Measurements from ENCODE around the gene BHMT2. TPM values are rescaled to one million over a fixed set of nuclear protein-coding genes. Genes with fewer than 3 reads are reported as not detected.

Gene BHMT2
- total RNA-seq, 1 donor = 6.8 TPM

GRCh38 chr5:79077680-79078365 lies 8.3 kb downstream of the BHMT2 start:
- TF ChIP-seq CTCF (IDR thresholded peaks at IDR 0.05; ENCODE audit: insufficient read depth, low read length) = no peak
- DNase-seq (ENCODE audit: low read depth) = no peak
- H3K4me3 ChIP-seq (ENCODE audit: low read depth, low read length) = no peak overlapping the region

- no peak for TF ChIP-seq CTCF (IDR thresholded peaks at IDR 0.05; ENCODE audit: insufficient read depth, low read length)
- no peak overlapping the region for H3K4me3 ChIP-seq (ENCODE audit: low read depth, low read length)
- DNase-seq (ENCODE audit: low read depth) = no peak
Measured at GRCh38 chr5:79080804-79081203, 11.2 kb downstream of the BHMT2 start.

GRCh38 chr5:79081779-79082178 lies 12.2 kb downstream of the BHMT2 start:
- no peak overlapping the region for H3K4me3 ChIP-seq (ENCODE audit: low read depth, low read length)
- DNase-seq (ENCODE audit: low read depth) = no peak
- no peak for TF ChIP-seq CTCF (IDR thresholded peaks at IDR 0.05; ENCODE audit: insufficient read depth, low read length)

GRCh38 chr5:79086116-79086515 lies 16.5 kb downstream of the BHMT2 start:
- no peak overlapping the region for H3K4me3 ChIP-seq (ENCODE audit: low read depth, low read length)
- DNase-seq (ENCODE audit: low read depth) = no peak
- no peak for TF ChIP-seq CTCF (IDR thresholded peaks at IDR 0.05; ENCODE audit: insufficient read depth, low read length)

- H3K4me3 ChIP-seq (ENCODE audit: low read depth, low read length) = no peak overlapping the region
- TF ChIP-seq CTCF (IDR thresholded peaks at IDR 0.05; ENCODE audit: insufficient read depth, low read length) = no peak
- no peak for DNase-seq (ENCODE audit: low read depth)
Measured at GRCh38 chr5:79088507-79088906, 18.9 kb downstream of the BHMT2 start.

GRCh38 chr5:79091064-79091463 lies 21.5 kb downstream of the BHMT2 start:
- no peak overlapping the region for H3K4me3 ChIP-seq (ENCODE audit: low read depth, low read length)
- TF ChIP-seq CTCF (IDR thresholded peaks at IDR 0.05; ENCODE audit: insufficient read depth, low read length) = no peak
- DNase-seq (ENCODE audit: low read depth) = no peak

GRCh38 chr5:79093762-79094161 lies 24.2 kb downstream of the BHMT2 start:
- H3K4me3 ChIP-seq (ENCODE audit: low read depth, low read length) = no peak overlapping the region
- no peak for TF ChIP-seq CTCF (IDR thresholded peaks at IDR 0.05; ENCODE audit: insufficient read depth, low read length)
- DNase-seq (ENCODE audit: low read depth) = no peak

Measured in fibroblast of the aortic adventitia (primary cell).